Stimulated activated naive CD8-positive, alpha-beta T cell treated with anti-CD3 and anti-CD28 coated beads, Interleukin-15, Interleukin-2, amounts not matched to agents 100 U/mL and 50 U/mL, for 24 hours (primary cell): ENCODE measurements around the gene IRF4.

ENCODE experiments used
- ATAC-seq: fragments of 150-1000 bp; cut with Tn5 transposase; one replicate; pipeline ENCODE4 v1.10.0; 2021
- DNase-seq: peaks from one replicate; pipeline ENCODE4 v3.0.0; 2021

The IRF4 gene

DNA sequence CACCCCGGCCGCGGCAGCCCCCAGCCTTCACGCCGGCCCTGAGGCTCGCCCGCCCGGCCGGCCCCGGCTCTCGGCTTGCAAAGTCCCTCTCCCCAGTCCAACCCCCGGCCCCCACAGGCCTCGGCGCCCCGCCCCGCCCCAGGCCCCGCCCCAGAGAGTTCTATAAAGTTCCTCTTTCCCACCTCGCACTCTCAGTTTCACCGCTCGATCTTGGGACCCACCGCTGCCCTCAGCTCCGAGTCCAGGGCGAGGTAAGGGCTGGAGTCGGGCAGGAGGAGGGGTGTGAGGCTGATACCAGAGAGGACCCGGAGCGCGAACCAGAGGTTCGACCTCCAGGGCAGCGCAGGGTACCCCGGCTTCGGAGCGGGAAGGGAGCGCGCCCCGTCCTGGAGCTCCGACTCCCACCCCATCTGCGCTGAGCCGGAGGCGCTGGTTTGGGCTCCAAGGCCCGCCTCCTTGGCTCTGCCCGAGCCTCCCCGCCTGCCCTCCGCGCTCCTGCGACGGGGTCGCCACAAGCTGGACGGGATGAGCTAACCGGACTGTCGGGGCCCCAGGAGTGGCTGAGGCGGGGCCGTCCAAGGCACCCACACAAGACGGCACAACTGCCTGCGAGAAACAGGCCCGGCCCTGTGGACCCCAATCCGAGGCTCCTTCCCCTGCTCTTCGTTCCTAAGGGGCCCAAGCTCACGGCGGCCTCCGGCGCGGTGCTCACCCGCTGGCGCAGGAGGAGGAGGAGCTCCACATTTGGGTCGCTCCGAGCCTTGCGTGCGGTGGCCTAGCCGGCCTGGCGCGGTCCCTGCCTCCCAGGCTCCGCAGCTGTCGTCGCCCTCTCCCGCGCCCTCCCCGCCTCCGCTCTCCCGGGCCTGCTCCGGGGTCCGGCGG lies at the start of gene IRF4:
IRF4 (plus strand) TSS at position 194 of the 882 bp plus-strand sequence. CDS start 1,401 bp downstream, outside the sequence.
- DNase-seq (peak; percentile 81), ATAC-seq (peak; percentile 60)

GRCh38 chr6:341914-342831 lies 49.4 kb upstream of the IRF4 start:
- ATAC-seq (peak; percentile 22), DNase-seq (no peak)

DNA sequence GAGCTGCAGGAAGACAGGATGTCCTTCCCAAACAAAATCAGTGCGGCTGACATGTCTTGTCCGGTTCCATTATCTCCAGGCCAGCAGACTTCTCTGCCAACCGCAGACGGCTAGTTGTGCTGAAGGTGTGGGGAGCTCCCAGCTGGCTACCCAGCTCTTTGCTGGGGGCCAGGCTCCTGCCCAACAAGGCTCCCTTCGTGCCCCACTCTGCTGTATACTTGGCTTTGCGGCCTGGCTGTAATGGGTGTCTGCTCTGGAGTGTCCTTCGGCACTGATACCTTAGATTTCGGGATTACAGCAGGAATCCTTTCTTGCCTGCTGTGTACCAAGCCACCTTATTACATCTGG lies 48.7 kb upstream of the IRF4 start:
- ATAC-seq: no peak
- no peak for DNase-seq

- no peak for ATAC-seq
Observed at GRCh38 chr6:343226-343935, 48.2 kb upstream of the IRF4 start.

DNA sequence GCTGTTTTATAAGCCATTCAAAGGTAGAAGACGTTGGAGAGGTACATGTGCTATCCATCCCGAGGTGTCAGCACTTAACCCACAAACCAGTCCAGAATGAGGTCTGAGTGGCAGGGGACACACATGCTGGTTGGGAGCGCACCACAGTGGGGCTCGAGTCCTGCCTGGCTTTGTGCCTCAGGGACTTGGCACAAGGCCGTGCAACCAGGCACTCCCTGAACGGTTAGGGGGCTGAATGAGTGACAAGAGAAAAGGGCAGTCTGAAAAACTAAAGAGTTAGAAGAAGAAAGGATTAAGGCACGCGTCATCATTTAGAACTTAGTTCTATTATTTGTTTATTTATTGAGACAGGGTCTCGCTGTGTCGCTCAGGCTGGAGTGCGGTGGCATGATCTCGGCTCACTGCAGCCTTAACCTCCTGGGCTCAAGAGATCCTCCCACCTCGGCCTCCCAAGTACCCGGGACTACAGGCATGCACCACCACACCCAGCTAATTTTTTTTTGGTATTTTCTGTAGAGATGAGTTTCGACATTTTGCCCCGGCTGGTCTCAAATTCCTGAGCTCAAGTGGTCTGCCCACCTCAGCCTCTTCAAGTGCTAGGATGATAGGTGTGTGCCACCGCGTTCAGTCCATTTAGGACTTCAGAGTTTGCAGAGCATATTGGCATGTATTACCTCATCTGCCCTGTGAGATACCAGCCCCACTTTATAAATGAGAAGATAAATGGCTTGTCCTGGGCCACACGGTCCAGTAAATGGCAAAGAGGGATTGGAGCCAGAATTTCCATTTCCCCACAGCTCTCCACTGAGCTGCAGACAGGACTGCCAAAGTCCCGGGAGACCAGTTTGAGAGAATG lies 47.4 kb upstream of the IRF4 start:
- ATAC-seq (no peak), DNase-seq (no peak)

More at GRCh38 chr6:343226-343935, 48.2 kb upstream of the IRF4 start:
- no peak for DNase-seq

GRCh38 chr6:344816-345340 lies 46.7 kb upstream of the IRF4 start:
- no peak for DNase-seq

GRCh38 chr6:345747-346385 lies 45.7 kb upstream of the IRF4 start:
- DNase-seq (no peak), ATAC-seq (no peak)

More at GRCh38 chr6:344816-345340, 46.7 kb upstream of the IRF4 start:
- no peak for ATAC-seq

- ATAC-seq (no peak), DNase-seq (no peak)
Observed at GRCh38 chr6:346386-347030, 45.0 kb upstream of the IRF4 start.

DNA sequence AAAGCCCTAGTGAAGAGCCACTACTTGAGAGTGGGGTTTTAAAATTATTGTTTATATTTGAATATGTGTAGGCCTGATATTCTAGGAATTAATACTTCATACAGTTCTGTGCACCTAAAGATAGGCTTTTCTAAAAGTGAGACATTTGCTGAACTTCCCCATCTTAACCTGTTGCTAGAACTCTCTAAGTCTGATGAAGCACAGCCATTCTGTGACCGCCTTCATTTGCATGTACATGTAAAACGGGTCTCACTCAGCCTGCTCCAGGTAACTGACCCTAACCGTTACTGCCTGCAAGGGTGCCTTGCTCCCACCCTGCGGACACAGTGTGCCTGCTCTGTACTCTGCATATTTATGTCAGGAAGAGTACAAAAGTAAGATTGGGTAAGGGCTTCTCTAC lies 44.3 kb upstream of the IRF4 start:
- no peak for DNase-seq

GRCh38 chr6:347951-348859 lies 43.3 kb upstream of the IRF4 start:
- ATAC-seq (no peak), DNase-seq (no peak)

More for the DNA sequence above, 44.3 kb upstream of the IRF4 start:
- no peak for ATAC-seq

DNA sequence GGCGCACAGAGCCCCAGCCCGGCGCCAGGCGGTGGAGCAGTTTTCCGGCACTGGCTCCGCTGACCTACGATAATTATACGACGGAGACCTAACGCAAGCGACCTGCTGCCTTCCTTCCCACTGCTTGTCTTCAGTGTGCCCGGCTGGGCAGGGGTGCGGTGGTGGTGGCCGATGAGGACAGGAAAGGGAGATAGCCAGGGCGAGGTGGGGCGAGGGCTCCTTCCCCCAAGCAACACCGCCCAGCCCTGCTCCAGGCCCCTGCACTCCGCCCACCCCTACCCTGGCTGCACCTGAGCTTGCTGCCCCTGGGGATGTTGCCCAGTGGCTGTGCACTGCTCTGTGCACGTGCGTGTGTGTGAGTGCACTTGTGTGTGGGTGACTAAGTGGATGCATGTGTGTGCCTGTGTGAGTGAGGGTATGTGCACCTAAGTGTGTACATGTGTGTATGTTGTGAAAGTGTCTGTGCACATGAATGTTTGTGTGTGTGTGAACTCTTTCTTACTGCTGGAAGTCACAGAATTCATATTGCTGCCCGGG lies 42.6 kb upstream of the IRF4 start:
- ATAC-seq: no peak
- no peak for DNase-seq

- DNase-seq: no peak
Observed at GRCh38 chr6:349491-349921, 42.0 kb upstream of the IRF4 start.

GRCh38 chr6:350371-350770 lies 41.2 kb upstream of the IRF4 start:
- DNase-seq: no peak

More at GRCh38 chr6:349491-349921, 42.0 kb upstream of the IRF4 start:
- no peak for ATAC-seq

DNA sequence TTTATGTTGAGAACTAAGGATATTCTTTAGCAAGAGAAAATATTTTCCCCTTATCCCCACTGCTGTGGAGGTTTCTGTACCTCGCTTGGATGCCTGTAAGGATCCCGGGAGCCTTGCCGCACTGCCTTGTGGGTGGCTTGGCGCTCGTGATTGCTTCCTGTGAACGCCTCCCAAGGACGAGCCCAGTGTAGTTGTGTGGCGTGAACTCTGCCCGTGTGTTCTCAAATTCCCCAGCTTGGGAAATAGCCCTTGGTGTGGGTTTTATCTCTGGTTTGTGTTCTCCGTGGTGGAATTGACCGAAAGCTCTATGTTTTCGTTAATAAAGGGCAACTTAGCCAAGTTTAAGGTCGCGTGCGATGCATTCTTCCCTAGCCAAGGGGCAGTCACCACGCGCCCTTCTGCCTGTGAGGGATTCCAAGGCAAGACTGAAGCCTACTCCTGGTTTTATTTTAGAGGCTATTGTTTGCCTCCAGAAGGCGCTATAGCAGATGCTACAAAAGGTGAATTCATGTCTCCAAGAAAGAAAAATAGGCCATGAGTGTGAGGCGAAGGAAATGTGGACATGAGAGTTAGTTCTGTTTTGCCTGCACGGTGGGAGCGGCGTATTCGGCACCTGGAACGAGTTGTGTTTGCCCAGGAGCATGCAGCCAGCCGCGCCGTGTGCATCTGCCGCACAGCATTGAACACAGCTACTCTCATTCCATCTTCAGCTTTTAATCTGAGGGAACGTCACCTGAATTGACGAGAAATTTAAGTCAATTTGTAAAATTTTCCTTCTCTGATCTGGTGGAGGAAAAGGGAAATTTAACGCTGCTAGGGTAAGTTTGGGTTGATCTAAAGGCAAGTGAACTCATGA lies 40.3 kb upstream of the IRF4 start:
- ATAC-seq: no peak

More at GRCh38 chr6:350371-350770, 41.2 kb upstream of the IRF4 start:
- no peak for ATAC-seq

GRCh38 chr6:351867-352289 lies 39.7 kb upstream of the IRF4 start:
- DNase-seq (no peak), ATAC-seq (no peak)

More for the DNA sequence above, 40.3 kb upstream of the IRF4 start:
- no peak for DNase-seq

- DNase-seq (no peak), ATAC-seq (no peak)
Observed at GRCh38 chr6:352474-352873, 39.1 kb upstream of the IRF4 start.

DNA sequence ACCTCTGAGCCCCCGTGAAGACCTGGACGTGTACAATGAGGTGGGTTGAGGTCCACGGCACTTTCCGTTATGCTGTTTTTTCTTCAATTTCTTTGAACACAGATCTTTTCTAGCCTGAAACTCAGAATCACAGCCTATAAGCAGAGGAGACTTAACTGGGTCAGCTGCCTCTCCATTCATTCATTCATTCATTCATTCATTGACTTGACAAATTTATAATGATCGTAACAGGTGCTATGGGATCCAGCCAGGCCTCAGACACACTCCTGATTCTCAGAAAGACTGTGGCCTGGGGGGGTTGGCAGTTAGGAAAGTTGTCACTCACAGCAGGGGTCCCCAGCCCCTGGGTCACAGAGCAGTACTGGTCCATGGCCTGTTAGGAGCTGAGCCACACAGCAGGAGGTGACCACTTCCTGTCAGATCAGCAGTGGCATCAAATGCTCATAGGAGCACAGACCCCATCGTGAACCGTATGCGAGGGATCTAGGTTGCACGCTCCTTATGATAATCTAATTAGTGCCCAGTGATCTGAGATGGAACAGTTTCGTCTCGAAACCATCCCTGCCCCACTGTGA lies 38.6 kb upstream of the IRF4 start:
- DNase-seq (no peak), ATAC-seq (no peak)
